Measurements from ENCODE around the gene HSPA14.
"Not testable (repeated sequence)": the region's sequence is repeated elsewhere in the genome, so short reads cannot be mapped to it uniquely, and the experiment has no call there.

HSPA14 gene

GRCh38 chr10:14904316-14904732 lies 66.2 kb downstream of the HSPA14 start:
- peak; percentile 69 for ATAC-seq
- TF ChIP-seq ZNF70 (CRISPR knock-in tag; IDR thresholded peaks at IDR 0.05) (no peak), ZNF565 (CRISPR knock-in tag; conservative IDR thresholded peaks at IDR 0.05; ENCODE audit: low read depth) (no peak), CSDC2 (CRISPR knock-in tag; IDR thresholded peaks at IDR 0.05) (no peak)

GRCh38 chr10:14904864-14905263 lies 66.8 kb downstream of the HSPA14 start:
- ATAC-seq, result no peak

GRCh38 chr10:14905890-14906289 lies 67.8 kb downstream of the HSPA14 start:
- ATAC-seq, result no peak
- no peak for TF ChIP-seq ISL1 (CRISPR knock-in tag; IDR thresholded peaks at IDR 0.05)
- TF ChIP-seq ZFP3 (CRISPR knock-in tag; IDR thresholded peaks at IDR 0.05), result no peak
- no peak for TF ChIP-seq BACH2 (CRISPR knock-in tag; IDR thresholded peaks at IDR 0.05; ENCODE audit: borderline replicate concordance)
- no peak for TF ChIP-seq ZNF70 (CRISPR knock-in tag; IDR thresholded peaks at IDR 0.05)

More at GRCh38 chr10:14904864-14905263, 66.8 kb downstream of the HSPA14 start:
- TF ChIP-seq ZC3H10 (CRISPR knock-in tag; IDR thresholded peaks at IDR 0.05), result no peak
- no peak for TF ChIP-seq ESRRG (CRISPR knock-in tag; IDR thresholded peaks at IDR 0.05)
- no peak for TF ChIP-seq ZFP30 (CRISPR knock-in tag; IDR thresholded peaks at IDR 0.05)
- TF ChIP-seq CREB5 (CRISPR knock-in tag; IDR thresholded peaks at IDR 0.05; ENCODE audit: low read depth), result no peak
- TF ChIP-seq TOX (CRISPR knock-in tag; IDR thresholded peaks at IDR 0.05; ENCODE audit: borderline replicate concordance), result no peak
- TF ChIP-seq PPARA (CRISPR knock-in tag; IDR thresholded peaks at IDR 0.05; ENCODE audit: borderline replicate concordance), result no peak
- TF ChIP-seq CSDC2 (CRISPR knock-in tag; IDR thresholded peaks at IDR 0.05), result no peak
- TF ChIP-seq ISL1 (CRISPR knock-in tag; IDR thresholded peaks at IDR 0.05), result no peak
- no peak for TF ChIP-seq ZNF565 (CRISPR knock-in tag; conservative IDR thresholded peaks at IDR 0.05; ENCODE audit: low read depth)
- no peak for TF ChIP-seq BACH2 (CRISPR knock-in tag; IDR thresholded peaks at IDR 0.05; ENCODE audit: borderline replicate concordance)
- no peak for TF ChIP-seq ZNF70 (CRISPR knock-in tag; IDR thresholded peaks at IDR 0.05)
- TF ChIP-seq ZFP3 (CRISPR knock-in tag; IDR thresholded peaks at IDR 0.05), result no peak
- TF ChIP-seq TCF4 (CRISPR knock-in tag; IDR thresholded peaks at IDR 0.05; ENCODE audit: borderline replicate concordance), result no peak
- TF ChIP-seq SNAI2 (CRISPR knock-in tag; IDR thresholded peaks at IDR 0.05), result no peak
- no peak for TF ChIP-seq OSR1 (CRISPR knock-in tag; IDR thresholded peaks at IDR 0.05)
- TF ChIP-seq RARB (CRISPR knock-in tag; IDR thresholded peaks at IDR 0.05), result no peak
- TF ChIP-seq GLIS3 (CRISPR knock-in tag; IDR thresholded peaks at IDR 0.05), result no peak

- ATAC-seq, result no peak
- TF ChIP-seq CSRNP3 (CRISPR knock-in tag; IDR thresholded peaks at IDR 0.05) (no peak), TOX (CRISPR knock-in tag; IDR thresholded peaks at IDR 0.05; ENCODE audit: borderline replicate concordance) (no peak), ISL1 (CRISPR knock-in tag; IDR thresholded peaks at IDR 0.05) (no peak), GLIS3 (CRISPR knock-in tag; IDR thresholded peaks at IDR 0.05) (no peak), ESRRG (CRISPR knock-in tag; IDR thresholded peaks at IDR 0.05) (no peak), OSR1 (CRISPR knock-in tag; IDR thresholded peaks at IDR 0.05) (no peak), ZNF565 (CRISPR knock-in tag; conservative IDR thresholded peaks at IDR 0.05; ENCODE audit: low read depth) (no peak), ZNF70 (CRISPR knock-in tag; IDR thresholded peaks at IDR 0.05) (no peak), ZFP30 (CRISPR knock-in tag; IDR thresholded peaks at IDR 0.05) (no peak), PATZ1 (CRISPR knock-in tag; IDR thresholded peaks at IDR 0.05; ENCODE audit: borderline replicate concordance) (no peak), BACH2 (CRISPR knock-in tag; IDR thresholded peaks at IDR 0.05; ENCODE audit: borderline replicate concordance) (no peak), ARNTL (CRISPR knock-in tag; IDR thresholded peaks at IDR 0.05; ENCODE audit: borderline replicate concordance, low read depth) (no peak), ZC3H10 (CRISPR knock-in tag; IDR thresholded peaks at IDR 0.05) (no peak)
Observed at GRCh38 chr10:14906765-14907164, 68.7 kb downstream of the HSPA14 start.

GRCh38 chr10:14907591-14907990 lies 69.5 kb downstream of the HSPA14 start:
- not testable (repeated sequence) for ATAC-seq

- TF ChIP-seq ZNF70 (CRISPR knock-in tag; IDR thresholded peaks at IDR 0.05), result no peak
- TF ChIP-seq RARB (CRISPR knock-in tag; IDR thresholded peaks at IDR 0.05), result no peak
- TF ChIP-seq PATZ1 (CRISPR knock-in tag; IDR thresholded peaks at IDR 0.05; ENCODE audit: borderline replicate concordance), result no peak
- no peak for TF ChIP-seq BACH2 (CRISPR knock-in tag; IDR thresholded peaks at IDR 0.05; ENCODE audit: borderline replicate concordance)
- TF ChIP-seq ESRRG (CRISPR knock-in tag; IDR thresholded peaks at IDR 0.05), result no peak
- TF ChIP-seq POU6F1 (CRISPR knock-in tag; IDR thresholded peaks at IDR 0.05; ENCODE audit: borderline replicate concordance, low read depth), result no peak
- no peak for TF ChIP-seq GLIS3 (CRISPR knock-in tag; IDR thresholded peaks at IDR 0.05)
Observed at GRCh38 chr10:14909101-14909500, 71.0 kb downstream of the HSPA14 start.

More at GRCh38 chr10:14909101-14909500, 71.0 kb downstream of the HSPA14 start:
- no peak for ATAC-seq
